Measurements from ENCODE around the gene CHTF8. TPM values are rescaled to one million over a fixed set of nuclear protein-coding genes. Genes with fewer than 3 reads are reported as not detected.

The CHTF8 gene
- total and polyA plus RNA-seq, 4 donors = 44.2 to 75.7 (median 59.1) TPM

DNA sequence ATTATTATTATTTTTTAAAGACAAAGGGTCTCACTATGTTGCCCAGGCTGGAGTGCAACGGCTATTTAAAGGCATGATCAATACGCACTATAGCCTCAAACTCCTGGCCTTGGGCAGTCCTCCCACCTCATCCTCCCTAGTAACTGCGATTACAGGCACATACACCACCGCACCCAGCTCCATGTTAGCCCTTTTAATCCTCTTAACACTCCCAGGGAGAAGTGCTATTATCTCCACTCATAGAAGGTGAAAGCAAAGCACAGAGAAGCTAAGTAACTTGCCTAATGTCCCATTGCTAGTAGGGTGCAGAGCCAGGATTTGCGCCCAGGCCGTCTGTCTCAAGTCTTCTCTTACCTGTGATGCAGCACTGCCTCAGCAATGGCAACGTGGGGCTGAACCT is 22.0 kb downstream of the CHTF8 start:
- peaks cover 60% of the 10 kb centered on the region for H3K36me3 ChIP-seq (ENCODE audit: control insufficient read depth, insufficient read depth, low read length)
- 87% methylated on average over 6 of the region's 7 CpGs for WGBS (ENCODE audit: insufficient coverage)
- no peak overlapping the region for H3K4me3 ChIP-seq (ENCODE audit: low read depth, low read length)
- H3K4me1 ChIP-seq (ENCODE audit: control insufficient read depth, insufficient read depth, low read length) = peaks cover 34% of the 10 kb centered on the region
- H3K27me3 ChIP-seq (ENCODE audit: control insufficient read depth, insufficient read depth, low read length) = peaks cover 15% of the 10 kb centered on the region
- no peak overlapping the region for H3K27ac ChIP-seq (ENCODE audit: low read depth, low read length)
- no peaks in the 10 kb centered on the region for H3K9me3 ChIP-seq (ENCODE audit: control insufficient read depth, insufficient read depth, low read length)
- no peak for DNase-seq (ENCODE audit: low read depth in 4 of 6, low spot score in 6 of 6)

DNA sequence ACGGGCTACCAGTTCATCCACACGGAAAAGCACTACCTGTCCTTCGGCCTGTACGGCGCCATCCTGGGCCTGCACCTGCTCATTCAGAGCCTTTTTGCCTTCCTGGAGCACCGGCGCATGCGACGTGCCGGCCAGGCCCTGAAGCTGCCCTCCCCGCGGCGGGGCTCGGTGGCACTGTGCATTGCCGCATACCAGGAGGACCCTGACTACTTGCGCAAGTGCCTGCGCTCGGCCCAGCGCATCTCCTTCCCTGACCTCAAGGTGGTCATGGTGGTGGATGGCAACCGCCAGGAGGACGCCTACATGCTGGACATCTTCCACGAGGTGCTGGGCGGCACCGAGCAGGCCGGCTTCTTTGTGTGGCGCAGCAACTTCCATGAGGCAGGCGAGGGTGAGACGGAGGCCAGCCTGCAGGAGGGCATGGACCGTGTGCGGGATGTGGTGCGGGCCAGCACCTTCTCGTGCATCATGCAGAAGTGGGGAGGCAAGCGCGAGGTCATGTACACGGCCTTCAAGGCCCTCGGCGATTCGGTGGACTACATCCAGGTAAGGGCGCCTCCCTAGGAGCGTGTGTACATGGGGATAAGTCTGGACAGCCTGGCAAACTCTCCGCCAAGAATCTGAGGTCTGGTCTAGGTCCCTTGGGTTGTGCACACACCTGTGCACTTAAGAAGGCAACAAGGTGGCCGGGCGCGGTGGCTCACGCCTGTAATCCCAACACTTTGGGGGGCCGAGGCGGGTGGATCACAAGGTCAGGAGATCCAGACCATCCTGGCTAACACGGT is 22.7 kb downstream of the CHTF8 start:
- Histone ChIP-seq H3K9me3 (ENCODE audit: control insufficient read depth, insufficient read depth, low read length) (no peaks in the 10 kb centered on the region), H3K36me3 (ENCODE audit: control insufficient read depth, insufficient read depth, low read length) (peaks cover 53% of the 10 kb centered on the region), H3K27ac (ENCODE audit: low read depth, low read length) (no peak overlapping the region), H3K4me1 (ENCODE audit: control insufficient read depth, insufficient read depth, low read length) (peaks cover 38% of the 10 kb centered on the region), H3K4me3 (ENCODE audit: low read depth, low read length) (no peak overlapping the region), H3K27me3 (ENCODE audit: control insufficient read depth, insufficient read depth, low read length) (peaks cover 17% of the 10 kb centered on the region)
- no peak for DNase-seq (ENCODE audit: low read depth in 4 of 6, low spot score in 6 of 6)
- 95% methylated on average over 41 of the region's 48 CpGs for WGBS (ENCODE audit: insufficient coverage)

DNA sequence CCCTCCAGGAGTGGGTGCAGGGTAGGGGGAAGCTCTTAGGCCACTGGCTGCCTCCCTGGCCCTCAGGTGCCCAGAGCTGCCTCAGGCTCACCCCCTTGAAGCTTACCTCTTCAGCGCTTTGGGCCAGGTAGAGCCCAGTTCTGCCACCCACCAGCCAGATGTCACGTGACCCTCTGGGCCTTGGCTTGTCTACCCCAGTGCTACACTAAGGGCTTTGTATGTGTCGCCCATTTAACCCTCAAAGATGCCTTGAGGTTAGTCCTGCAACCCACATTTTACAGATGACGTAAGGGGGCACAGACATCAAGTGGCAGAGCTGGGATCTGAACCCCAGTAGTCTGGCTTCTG is 23.5 kb downstream of the CHTF8 start:
- no peak overlapping the region for H3K27ac ChIP-seq (ENCODE audit: low read depth, low read length)
- DNase-seq (ENCODE audit: low read depth in 4 of 6, low spot score in 6 of 6) = no peak
- H3K4me1 ChIP-seq (ENCODE audit: control insufficient read depth, insufficient read depth, low read length) = peaks cover 38% of the 10 kb centered on the region
- H3K36me3 ChIP-seq (ENCODE audit: control insufficient read depth, insufficient read depth, low read length) = peaks cover 45% of the 10 kb centered on the region
- H3K4me3 ChIP-seq (ENCODE audit: low read depth, low read length) = no peak overlapping the region
- 91% methylated on average over 4 of the region's 4 CpGs for WGBS (ENCODE audit: insufficient coverage)
- peaks cover 17% of the 10 kb centered on the region for H3K27me3 ChIP-seq (ENCODE audit: control insufficient read depth, insufficient read depth, low read length)
- H3K9me3 ChIP-seq (ENCODE audit: control insufficient read depth, insufficient read depth, low read length) = no peaks in the 10 kb centered on the region

DNA sequence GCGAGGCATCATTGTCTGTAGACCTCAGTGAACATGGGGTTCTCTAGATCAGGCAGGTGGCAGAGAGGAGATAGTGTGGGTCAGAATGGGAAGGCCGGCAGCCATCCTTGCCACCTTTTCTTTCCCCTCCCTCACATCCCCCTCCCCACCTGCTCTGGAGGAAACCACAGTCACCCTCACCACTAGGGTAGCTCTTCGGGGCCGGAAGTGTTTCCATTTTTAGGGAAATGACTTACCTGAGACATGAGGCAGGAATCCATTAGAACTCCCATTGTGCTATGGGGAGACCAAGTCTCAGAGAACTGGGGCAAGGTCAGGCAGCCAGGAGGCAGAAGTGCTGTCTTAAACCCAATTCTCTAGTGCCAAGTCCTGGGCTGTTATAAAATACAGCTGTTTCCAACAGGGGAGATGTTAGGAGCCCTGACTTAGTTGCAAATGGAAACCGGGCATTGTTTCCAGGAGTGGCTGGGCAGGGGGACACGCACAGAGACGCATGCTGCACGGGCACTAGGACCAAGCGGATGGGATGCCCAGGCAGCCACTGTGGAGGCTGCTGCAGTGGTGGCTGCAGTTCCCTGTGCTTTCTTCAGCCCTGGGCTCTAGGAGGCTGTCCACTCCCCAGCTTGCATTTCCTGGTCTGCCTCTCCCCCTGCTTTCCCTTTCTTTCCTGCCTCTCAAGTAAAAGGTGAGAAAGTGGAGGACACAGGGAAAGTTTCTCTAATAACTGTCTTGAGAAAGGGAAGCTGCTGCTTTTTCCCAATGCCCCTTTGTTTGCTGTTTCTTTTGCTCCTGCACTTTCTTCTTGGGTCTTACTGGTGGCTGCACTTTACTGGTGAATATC is 24.1 kb downstream of the CHTF8 start:
- WGBS (ENCODE audit: insufficient coverage) = 20% methylated on average over 8 of the region's 9 CpGs
- H3K27me3 ChIP-seq (ENCODE audit: control insufficient read depth, insufficient read depth, low read length) = peaks cover 17% of the 10 kb centered on the region
- peak in 1 of 6 donors; percentile 74 for DNase-seq (ENCODE audit: low read depth in 4 of 6, low spot score in 6 of 6)
- H3K27ac ChIP-seq (ENCODE audit: low read depth, low read length) = no peak overlapping the region
- H3K36me3 ChIP-seq (ENCODE audit: control insufficient read depth, insufficient read depth, low read length) = peaks cover 39% of the 10 kb centered on the region
- H3K4me3 ChIP-seq (ENCODE audit: low read depth, low read length) = peak overlapping the region; percentile 43
- H3K9me3 ChIP-seq (ENCODE audit: control insufficient read depth, insufficient read depth, low read length) = no peaks in the 10 kb centered on the region
- peaks cover 38% of the 10 kb centered on the region for H3K4me1 ChIP-seq (ENCODE audit: control insufficient read depth, insufficient read depth, low read length)

DNA sequence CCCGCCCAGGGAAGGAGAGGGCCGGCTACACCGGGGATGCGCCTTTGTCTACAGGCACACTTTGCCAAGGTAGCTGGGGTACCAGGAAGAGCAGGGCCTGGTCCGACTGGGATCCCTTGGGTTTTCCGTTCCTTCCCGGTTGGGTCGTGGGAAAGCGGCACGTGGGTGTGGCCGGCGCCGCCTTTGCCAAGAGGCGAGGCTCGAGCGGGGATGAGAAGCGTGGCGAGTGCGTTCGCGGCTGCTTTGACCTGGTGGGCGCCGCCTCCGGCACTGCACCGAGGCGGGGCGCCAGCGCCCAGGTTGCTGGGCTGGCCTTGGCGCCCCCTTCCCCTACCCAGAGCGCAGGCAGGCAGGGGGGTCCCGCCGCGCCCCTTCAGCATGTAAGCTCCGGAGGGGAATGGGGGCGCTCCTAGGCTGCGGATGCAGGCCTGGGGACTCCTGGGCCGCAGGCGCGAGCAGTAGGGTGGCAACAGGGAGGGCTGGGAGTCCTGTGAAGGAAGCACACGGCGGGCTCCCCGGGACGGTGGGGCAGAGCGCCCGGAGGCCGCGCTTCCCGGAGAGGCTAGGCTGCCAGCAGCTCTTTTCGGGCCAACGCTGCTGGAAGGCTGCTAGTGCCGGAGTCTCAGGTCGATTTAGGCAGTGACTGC is 24.9 kb downstream of the CHTF8 start:
- Histone ChIP-seq H3K27me3 (ENCODE audit: control insufficient read depth, insufficient read depth, low read length) (peaks cover 17% of the 10 kb centered on the region), H3K27ac (ENCODE audit: low read depth, low read length) (no peak overlapping the region), H3K4me3 (ENCODE audit: low read depth, low read length) (peak overlapping the region; percentile 43), H3K9me3 (ENCODE audit: control insufficient read depth, insufficient read depth, low read length) (no peaks in the 10 kb centered on the region), H3K36me3 (ENCODE audit: control insufficient read depth, insufficient read depth, low read length) (peaks cover 31% of the 10 kb centered on the region), H3K4me1 (ENCODE audit: control insufficient read depth, insufficient read depth, low read length) (peaks cover 38% of the 10 kb centered on the region)
- WGBS (ENCODE audit: insufficient coverage) = under 1% methylated on average over 52 of the region's 52 CpGs
- DNase-seq (ENCODE audit: low read depth in 4 of 6, low spot score in 6 of 6) = peak in 2 of 6 donors; percentile 55 to 72

DNA sequence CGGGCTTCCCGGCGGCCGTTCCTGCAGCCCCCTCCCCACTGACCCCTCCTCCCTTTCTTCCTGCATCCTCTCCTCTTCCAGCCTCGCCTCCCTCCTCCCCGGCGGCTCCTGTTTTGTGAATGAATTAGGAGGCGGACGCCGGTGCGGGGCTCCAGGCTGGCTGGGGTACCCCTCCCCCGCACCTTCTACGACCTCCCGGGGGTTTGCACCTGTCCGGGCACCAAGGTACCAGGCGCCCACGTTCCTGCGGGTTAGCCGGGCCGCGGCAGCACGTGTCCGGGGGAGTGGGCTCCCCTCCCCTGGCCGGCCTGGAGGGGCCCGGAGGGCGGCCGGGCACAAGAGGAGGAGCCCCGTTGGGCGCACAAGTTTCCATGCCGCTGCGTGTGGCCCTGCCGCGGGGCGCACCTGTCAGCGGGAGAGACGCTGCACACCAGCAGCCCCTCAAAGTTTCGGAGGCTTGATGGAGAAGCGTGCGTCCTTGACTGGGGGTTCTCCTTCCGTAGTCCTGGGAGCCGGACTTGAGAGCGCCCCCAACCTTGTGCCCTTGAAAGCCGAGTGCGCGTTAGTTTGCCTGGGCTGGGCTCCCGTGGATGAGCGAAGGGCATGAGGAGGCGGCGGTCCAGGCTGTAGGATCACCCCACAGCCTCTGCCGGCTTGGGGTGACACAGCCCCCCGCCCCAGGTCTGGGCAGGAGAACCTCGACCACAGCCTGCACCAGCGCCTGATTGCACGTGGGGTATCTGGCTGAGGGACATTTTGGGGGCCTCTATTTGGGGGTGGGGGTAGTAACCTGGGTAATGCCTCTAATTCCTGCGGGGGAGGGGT is 25.7 kb downstream of the CHTF8 start:
- peaks cover 17% of the 10 kb centered on the region for H3K27me3 ChIP-seq (ENCODE audit: control insufficient read depth, insufficient read depth, low read length)

DNA sequence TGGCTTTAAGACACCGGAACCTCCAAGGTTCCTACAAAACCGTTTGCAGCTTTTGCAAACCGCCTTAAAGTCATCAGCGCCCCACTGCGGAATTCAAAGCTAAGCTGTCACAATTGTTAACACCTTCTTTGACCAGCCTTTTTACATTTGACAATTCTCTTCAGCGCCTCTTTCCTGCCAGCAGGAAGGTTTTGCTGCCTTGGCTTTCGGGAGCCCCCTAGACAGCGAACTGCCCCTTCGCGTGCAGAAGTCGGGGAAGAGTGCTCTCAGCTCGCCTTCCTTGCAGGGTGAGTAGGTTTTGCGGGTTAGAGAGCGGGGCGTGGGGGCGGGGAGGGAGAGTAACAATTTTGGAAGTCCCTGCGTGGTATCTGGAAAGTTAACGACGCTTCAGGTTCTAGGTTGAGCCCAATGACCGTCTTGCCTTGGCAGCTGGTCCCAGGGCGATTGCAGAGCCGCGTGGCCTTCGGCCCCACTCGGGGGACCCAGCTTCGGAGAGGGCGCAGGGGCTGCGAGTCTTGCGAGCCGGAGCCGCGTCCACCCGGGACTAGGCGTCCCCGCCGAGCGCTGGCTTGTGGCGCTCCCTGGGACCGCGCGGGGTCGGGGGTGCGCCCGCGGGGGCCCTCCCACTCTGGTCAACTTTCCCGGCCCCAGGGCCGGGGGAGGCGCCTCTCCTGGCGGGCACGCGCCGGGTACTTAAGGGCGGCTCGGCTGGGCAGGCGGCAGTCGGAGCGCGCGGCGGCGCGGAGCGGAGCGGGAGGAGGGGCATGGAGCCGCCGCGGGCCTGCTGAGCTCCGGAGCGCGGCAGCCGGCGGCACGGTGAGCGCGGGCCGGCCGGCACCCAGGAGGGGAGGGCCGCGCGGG is 26.7 kb downstream of the CHTF8 start, which contains the start of gene HAS3:
Gene HAS3 (plus strand): TSS at position 153 of the 861 bp plus-strand sequence. CDS start 3,743 bp downstream, outside the sequence.
- no peak within 1 kb of the TSS for H3K27ac ChIP-seq (ENCODE audit: low read depth, low read length)
- no peaks in the 10 kb centered on the region for H3K9me3 ChIP-seq (ENCODE audit: control insufficient read depth, insufficient read depth, low read length)
- H3K36me3 ChIP-seq (ENCODE audit: control insufficient read depth, insufficient read depth, low read length) = peaks cover 19% of the 10 kb centered on the region
- under 1% methylated on average over 80 of the region's 80 CpGs for WGBS (ENCODE audit: insufficient coverage)
- H3K4me3 ChIP-seq (ENCODE audit: low read depth, low read length) = peak within 1 kb of the TSS; percentile 43
- peaks cover 42% of the 10 kb centered on the region for H3K4me1 ChIP-seq (ENCODE audit: control insufficient read depth, insufficient read depth, low read length)
- H3K27me3 ChIP-seq (ENCODE audit: control insufficient read depth, insufficient read depth, low read length) = peaks cover 17% of the 10 kb centered on the region
- DNase-seq (ENCODE audit: low read depth in 4 of 6, low spot score in 6 of 6) = peak in 2 of 6 donors; percentile 82 to 93

More for the DNA sequence above, 25.7 kb downstream of the CHTF8 start:
- peak overlapping the region; percentile 43 for H3K4me3 ChIP-seq (ENCODE audit: low read depth, low read length)
- peaks cover 38% of the 10 kb centered on the region for H3K4me1 ChIP-seq (ENCODE audit: control insufficient read depth, insufficient read depth, low read length)
- peak in 2 of 6 donors; percentile 43 to 69 for DNase-seq (ENCODE audit: low read depth in 4 of 6, low spot score in 6 of 6)
- H3K9me3 ChIP-seq (ENCODE audit: control insufficient read depth, insufficient read depth, low read length) = no peaks in the 10 kb centered on the region
- H3K27ac ChIP-seq (ENCODE audit: low read depth, low read length) = no peak overlapping the region
- WGBS (ENCODE audit: insufficient coverage) = 0% methylated on average over 50 of the region's 55 CpGs
- H3K36me3 ChIP-seq (ENCODE audit: control insufficient read depth, insufficient read depth, low read length) = peaks cover 25% of the 10 kb centered on the region

DNA sequence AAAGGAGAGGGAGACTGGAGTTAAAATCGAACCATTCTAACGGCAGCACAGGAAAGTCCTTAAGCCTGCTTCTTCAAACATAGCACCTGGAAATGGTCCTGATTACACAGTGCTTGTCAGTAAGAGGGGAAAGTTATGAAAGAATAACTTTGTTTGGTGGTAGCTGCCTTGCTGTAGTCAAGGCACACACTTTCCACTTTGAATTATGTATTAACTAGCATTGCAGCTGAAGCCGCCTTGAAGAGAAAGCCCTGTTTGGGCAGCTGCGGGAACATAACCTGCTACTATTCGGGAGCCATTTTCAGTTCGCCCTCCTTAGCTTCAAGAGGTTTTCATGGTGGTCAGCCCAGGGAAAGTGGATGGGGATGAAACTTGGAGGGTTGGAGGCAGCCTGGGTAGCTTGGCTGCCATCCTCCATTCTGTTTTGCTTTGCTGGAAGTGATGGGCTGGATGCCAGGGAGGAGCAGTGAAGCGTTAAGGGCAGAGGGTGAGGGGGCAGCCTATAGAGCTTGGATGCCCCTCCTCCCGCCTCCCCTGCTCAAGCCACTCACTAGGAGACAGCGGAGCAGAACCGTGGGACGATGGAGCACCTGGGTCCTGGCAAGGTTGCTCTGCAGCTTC is 32.2 kb downstream of the CHTF8 start:
- peaks cover 18% of the 10 kb centered on the region for H3K4me1 ChIP-seq (ENCODE audit: control insufficient read depth, insufficient read depth, low read length)
- no peaks in the 10 kb centered on the region for H3K9me3 ChIP-seq (ENCODE audit: control insufficient read depth, insufficient read depth, low read length)
- H3K27ac ChIP-seq (ENCODE audit: low read depth, low read length) = peak overlapping the region; percentile 8
- H3K36me3 ChIP-seq (ENCODE audit: control insufficient read depth, insufficient read depth, low read length) = no peaks in the 10 kb centered on the region
- H3K27me3 ChIP-seq (ENCODE audit: control insufficient read depth, insufficient read depth, low read length) = peaks cover under 1% of the 10 kb centered on the region
- WGBS (ENCODE audit: insufficient coverage) = 28% methylated on average over 10 of the region's 11 CpGs
- no peak overlapping the region for H3K4me3 ChIP-seq (ENCODE audit: low read depth, low read length)
- peak in 2 of 6 donors; percentile 71 to 73 for DNase-seq (ENCODE audit: low read depth in 4 of 6, low spot score in 6 of 6)
